Measurements from ENCODE around the gene CD83. TPM values are rescaled to one million over a fixed set of nuclear protein-coding genes. Genes with fewer than 3 reads are reported as not detected.

Gene CD83
- total and polyA plus RNA-seq, 2 donors (not counting 1 experiment from before 2014, with no cell fraction given) = 320 to 332 TPM

DNA sequence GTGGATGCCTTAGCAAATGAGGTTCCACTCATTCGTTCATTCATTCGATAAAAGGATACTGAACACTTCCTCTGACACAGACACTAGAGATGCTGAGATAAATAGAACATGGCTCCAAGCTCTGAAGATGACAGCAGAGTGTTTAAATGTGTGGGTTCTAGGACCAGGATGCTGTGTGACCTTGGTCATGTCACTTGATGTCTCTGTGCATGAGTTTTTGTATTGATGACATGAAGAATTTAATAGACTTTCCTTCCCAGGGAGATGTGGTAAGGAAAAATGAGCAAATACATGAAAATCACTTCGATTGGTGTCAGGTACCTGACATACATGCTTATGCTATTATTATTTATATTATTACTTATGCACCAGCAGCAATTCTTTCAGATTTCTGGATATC lies 34.3 kb upstream of the CD83 start:
- no peak overlapping the region for H2AFZ ChIP-seq (ENCODE audit: insufficient read depth, low read depth, low read length, poor library complexity, severe bottlenecking)
- peaks cover 69% of the 10 kb centered on the region for H3K4me1 Mint-ChIP-seq
- ATAC-seq (ENCODE audit: low read depth) = no peak
- H3K4me3 Mint-ChIP-seq = no peak overlapping the region
- ChIA-PET CTCF (interaction anchor here (0.7 to 1.1 kb wide), 2 partner anchors 17 to 27 kb away, joined by 3 to 5 read pairs; no protein-coding TSS in a partner anchor), POLR2A (interaction anchor here (0.7 to 0.9 kb wide), 3 partner anchors 43 to 1706 kb away, joined by 3 read pairs; no protein-coding TSS in a partner anchor)
- H3K9me3 ChIP-seq (ENCODE audit: control extremely low read depth in 1 of 3, control insufficient read depth in 2 of 3, insufficient read depth in 1 of 3, low read length in 2 of 3) = no peaks in the 10 kb centered on the region
- H3K9ac ChIP-seq (ENCODE audit: low read length) = no peak overlapping the region
- H3K27ac Mint-ChIP-seq = peak overlapping the region; percentile 44
- intact Hi-C loops (cut with micrococcal nuclease) = no loop called here
- H4K20me1 ChIP-seq (ENCODE audit: control insufficient read depth, insufficient read depth, low read length, poor library complexity, severe bottlenecking) = no peaks in the 10 kb centered on the region
- TF ChIP-seq, protein P1, sequence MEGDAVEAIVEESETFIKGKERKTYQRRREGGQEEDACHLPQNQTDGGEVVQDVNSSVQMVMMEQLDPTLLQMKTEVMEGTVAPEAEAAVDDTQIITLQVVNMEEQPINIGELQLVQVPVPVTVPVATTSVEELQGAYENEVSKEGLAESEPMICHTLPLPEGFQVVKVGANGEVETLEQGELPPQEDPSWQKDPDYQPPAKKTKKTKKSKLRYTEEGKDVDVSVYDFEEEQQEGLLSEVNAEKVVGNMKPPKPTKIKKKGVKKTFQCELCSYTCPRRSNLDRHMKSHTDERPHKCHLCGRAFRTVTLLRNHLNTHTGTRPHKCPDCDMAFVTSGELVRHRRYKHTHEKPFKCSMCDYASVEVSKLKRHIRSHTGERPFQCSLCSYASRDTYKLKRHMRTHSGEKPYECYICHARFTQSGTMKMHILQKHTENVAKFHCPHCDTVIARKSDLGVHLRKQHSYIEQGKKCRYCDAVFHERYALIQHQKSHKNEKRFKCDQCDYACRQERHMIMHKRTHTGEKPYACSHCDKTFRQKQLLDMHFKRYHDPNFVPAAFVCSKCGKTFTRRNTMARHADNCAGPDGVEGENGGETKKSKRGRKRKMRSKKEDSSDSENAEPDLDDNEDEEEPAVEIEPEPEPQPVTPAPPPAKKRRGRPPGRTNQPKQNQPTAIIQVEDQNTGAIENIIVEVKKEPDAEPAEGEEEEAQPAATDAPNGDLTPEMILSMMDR (IDR thresholded peaks at IDR 0.05) = no peak
- no peak for TF ChIP-seq EZH2 (IDR thresholded peaks at IDR 0.05; ENCODE audit: borderline replicate concordance, insufficient read depth, low read depth, low read length, poor library complexity, severe bottlenecking)
- H3K4me1 ChIP-seq (ENCODE audit: control insufficient read depth in 2 of 2, insufficient read depth in 2 of 2, low read length in 2 of 2) = peaks cover 38 to 40% of the 10 kb centered on the region in 2 donors
- H3K4me2 ChIP-seq (replicated peaks; ENCODE audit: low read depth, low read length, poor library complexity, severe bottlenecking) = no peak overlapping the region
- no peak overlapping the region for H3K4me3 ChIP-seq (ENCODE audit: control extremely low read depth in 1 of 5, extremely low read depth in 1 of 5, insufficient read depth in 1 of 5, low read depth in 2 of 5, low read length in 4 of 5)
- no peaks in the 10 kb centered on the region for H3K27me3 Mint-ChIP-seq
- WGBS (ENCODE audit: insufficient coverage) = no CpG with 5 or more reads among the region's 3 CpGs
- H3K79me2 ChIP-seq (ENCODE audit: control insufficient read depth, insufficient read depth, low read length) = peaks cover under 1% of the 10 kb centered on the region
- H3K27me3 ChIP-seq (replicated peaks in 1 of 4; ENCODE audit: control extremely low read depth in 1 of 4, control insufficient read depth in 3 of 4, insufficient read depth in 4 of 4, low read length in 3 of 4) = no peaks in the 10 kb centered on the region
- H3K36me3 ChIP-seq (replicated peaks in 1 of 2; ENCODE audit: control extremely low read depth in 1 of 2, control insufficient read depth in 1 of 2, extremely low read depth in 1 of 2, insufficient read depth in 2 of 2, low read length in 1 of 2) = no peaks in the 10 kb centered on the region
- no peak for DNase-seq
- H3K9me3 Mint-ChIP-seq (ENCODE audit: insufficient read depth) = no peaks in the 10 kb centered on the region
- no peak overlapping the region for H3K27ac ChIP-seq (ENCODE audit: low read length in 2 of 2)

DNA sequence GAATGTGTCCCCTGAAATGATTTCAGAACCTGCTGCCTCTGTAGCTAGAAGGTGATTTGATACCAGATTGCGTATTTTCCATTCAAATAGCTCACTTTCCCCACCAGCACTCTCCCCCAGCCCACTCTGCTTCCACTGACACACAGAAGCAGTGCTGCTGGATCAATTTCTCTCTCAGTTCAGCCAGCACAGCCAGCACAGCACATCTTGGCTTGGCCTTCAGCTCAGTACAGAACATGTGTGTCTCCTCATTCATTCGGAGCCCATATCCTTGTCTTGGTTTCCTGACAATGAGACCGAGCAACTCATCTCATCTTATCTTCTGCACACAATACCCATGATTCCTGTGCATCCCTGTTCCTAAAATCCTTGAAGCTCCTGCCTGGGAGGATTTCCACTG lies 33.8 kb upstream of the CD83 start:
- H3K9me3 Mint-ChIP-seq (ENCODE audit: insufficient read depth) = no peaks in the 10 kb centered on the region
- ChIA-PET POLR2A (interaction anchor here (0.7 kb wide), 1 partner anchor 210 kb away, joined by 3 read pairs; no protein-coding TSS in a partner anchor), CTCF (interaction anchor here (0.7 to 1.1 kb wide), 2 partner anchors 14 to 17 kb away, joined by 5 to 6 read pairs; no protein-coding TSS in a partner anchor)
- H3K4me1 ChIP-seq (ENCODE audit: control insufficient read depth in 2 of 2, insufficient read depth in 2 of 2, low read length in 2 of 2) = peaks cover 42 to 45% of the 10 kb centered on the region in 2 donors
- H3K27ac ChIP-seq (ENCODE audit: low read length in 2 of 2) = no peak overlapping the region
- no peak overlapping the region for H3K4me2 ChIP-seq (replicated peaks; ENCODE audit: low read depth, low read length, poor library complexity, severe bottlenecking)
- H2AFZ ChIP-seq (ENCODE audit: insufficient read depth, low read depth, low read length, poor library complexity, severe bottlenecking) = no peak overlapping the region
- no peak overlapping the region for H3K9ac ChIP-seq (ENCODE audit: low read length)
- no peaks in the 10 kb centered on the region for H3K9me3 ChIP-seq (ENCODE audit: control extremely low read depth in 1 of 3, control insufficient read depth in 2 of 3, insufficient read depth in 1 of 3, low read length in 2 of 3)
- peaks cover 72% of the 10 kb centered on the region for H3K4me1 Mint-ChIP-seq
- H3K27me3 ChIP-seq (replicated peaks in 1 of 4; ENCODE audit: control extremely low read depth in 1 of 4, control insufficient read depth in 3 of 4, insufficient read depth in 4 of 4, low read length in 3 of 4) = no peaks in the 10 kb centered on the region
- H3K4me3 Mint-ChIP-seq = no peak overlapping the region
- H3K4me3 ChIP-seq (ENCODE audit: control extremely low read depth in 1 of 5, extremely low read depth in 1 of 5, insufficient read depth in 1 of 5, low read depth in 2 of 5, low read length in 4 of 5) = no peak overlapping the region
- H3K79me2 ChIP-seq (ENCODE audit: control insufficient read depth, insufficient read depth, low read length) = peaks cover 6% of the 10 kb centered on the region
- no peaks in the 10 kb centered on the region for H3K27me3 Mint-ChIP-seq
- intact Hi-C loops (cut with micrococcal nuclease) = no loop called here
- DNase-seq = no peak
- 100% methylated on average over 2 of the region's 3 CpGs for WGBS (ENCODE audit: insufficient coverage)
- ATAC-seq (ENCODE audit: low read depth) = no peak
- no peaks in the 10 kb centered on the region for H3K36me3 ChIP-seq (replicated peaks in 1 of 2; ENCODE audit: control extremely low read depth in 1 of 2, control insufficient read depth in 1 of 2, extremely low read depth in 1 of 2, insufficient read depth in 2 of 2, low read length in 1 of 2)
- TF ChIP-seq, protein P1 (IDR thresholded peaks at IDR 0.05) = no peak
- TF ChIP-seq EZH2 (IDR thresholded peaks at IDR 0.05; ENCODE audit: borderline replicate concordance, insufficient read depth, low read depth, low read length, poor library complexity, severe bottlenecking) = no peak
- H4K20me1 ChIP-seq (ENCODE audit: control insufficient read depth, insufficient read depth, low read length, poor library complexity, severe bottlenecking) = no peaks in the 10 kb centered on the region
- H3K27ac Mint-ChIP-seq = no peak overlapping the region

All from B cell (primary cell).